GM10266 (cell line): Measurements from ENCODE around the gene ROR2.

ENCODE experiments used
- DNase-seq: peaks from one replicate; pipeline ENCODE4 v3.0.0; 2012; ENCODE audit errors: extremely low spot score
- TF ChIP-seq, protein P1 (sequence below): IDR thresholded peaks from 2 replicates; pipeline ENCODE4 v1.5.1; 2012; ENCODE audit warnings: mild to moderate bottlenecking, low read depth; ENCODE audit not compliant: control insufficient read depth, insufficient read depth; ENCODE audit errors: missing control alignments

The ROR2 gene

DNA sequence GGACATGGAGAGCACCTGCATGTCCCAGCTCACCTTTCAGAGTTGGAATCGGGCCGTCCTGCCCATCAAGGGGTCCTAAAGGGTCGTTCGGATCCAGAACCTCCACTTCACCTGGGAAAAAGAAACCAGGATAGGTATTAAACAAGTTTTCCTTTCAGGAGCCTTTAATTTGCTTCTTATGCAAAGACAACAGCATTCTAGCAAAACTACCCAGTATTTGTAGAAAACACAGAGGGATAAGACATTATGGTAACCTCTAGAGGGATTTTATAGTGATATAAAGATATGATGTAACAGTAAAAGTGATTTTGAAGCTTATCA is 174.4 kb downstream of the ROR2 start:
- DNase-seq = no peak
- TF ChIP-seq, protein P1, sequence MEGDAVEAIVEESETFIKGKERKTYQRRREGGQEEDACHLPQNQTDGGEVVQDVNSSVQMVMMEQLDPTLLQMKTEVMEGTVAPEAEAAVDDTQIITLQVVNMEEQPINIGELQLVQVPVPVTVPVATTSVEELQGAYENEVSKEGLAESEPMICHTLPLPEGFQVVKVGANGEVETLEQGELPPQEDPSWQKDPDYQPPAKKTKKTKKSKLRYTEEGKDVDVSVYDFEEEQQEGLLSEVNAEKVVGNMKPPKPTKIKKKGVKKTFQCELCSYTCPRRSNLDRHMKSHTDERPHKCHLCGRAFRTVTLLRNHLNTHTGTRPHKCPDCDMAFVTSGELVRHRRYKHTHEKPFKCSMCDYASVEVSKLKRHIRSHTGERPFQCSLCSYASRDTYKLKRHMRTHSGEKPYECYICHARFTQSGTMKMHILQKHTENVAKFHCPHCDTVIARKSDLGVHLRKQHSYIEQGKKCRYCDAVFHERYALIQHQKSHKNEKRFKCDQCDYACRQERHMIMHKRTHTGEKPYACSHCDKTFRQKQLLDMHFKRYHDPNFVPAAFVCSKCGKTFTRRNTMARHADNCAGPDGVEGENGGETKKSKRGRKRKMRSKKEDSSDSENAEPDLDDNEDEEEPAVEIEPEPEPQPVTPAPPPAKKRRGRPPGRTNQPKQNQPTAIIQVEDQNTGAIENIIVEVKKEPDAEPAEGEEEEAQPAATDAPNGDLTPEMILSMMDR = no peak

DNA sequence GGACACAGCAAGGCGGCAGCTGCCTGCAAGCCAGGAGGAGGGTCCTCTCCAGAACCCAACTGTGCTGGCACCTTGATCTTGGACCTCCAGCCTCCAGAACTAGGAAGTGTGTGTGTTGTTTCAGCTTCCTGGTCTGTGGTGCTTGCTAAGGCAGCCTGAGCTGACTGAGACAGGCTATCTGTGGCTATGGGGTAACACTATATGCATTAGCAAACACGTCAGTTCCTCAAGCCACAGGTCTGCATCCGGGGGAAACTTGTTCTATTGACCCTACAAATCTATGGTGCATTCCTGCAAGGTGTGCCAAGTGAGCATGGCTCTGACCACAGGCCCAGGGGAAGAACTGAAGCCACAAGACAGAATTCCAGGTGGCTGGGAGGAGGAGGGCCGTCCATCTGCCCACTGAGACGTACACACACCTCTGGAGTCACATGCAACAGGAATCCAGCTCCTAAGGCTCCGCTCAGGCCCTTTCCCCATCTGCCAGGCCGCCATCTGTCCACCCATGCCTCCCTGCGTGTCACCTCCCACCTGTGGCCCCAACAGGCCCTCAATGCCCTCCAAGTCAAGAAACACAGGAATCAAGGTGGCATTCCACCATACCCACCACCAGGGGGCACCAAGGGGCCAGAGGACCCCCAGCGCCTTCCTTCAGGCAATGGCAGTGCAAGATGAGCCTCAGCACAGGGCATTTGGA is 174.9 kb downstream of the ROR2 start:
- DNase-seq = peak; percentile 78
- TF ChIP-seq, protein P1 = peak; percentile 83

GRCh38 chr9:91773156-91773555 is 176.9 kb downstream of the ROR2 start:
- TF ChIP-seq, protein P1 = no peak
- DNase-seq = no peak

DNA sequence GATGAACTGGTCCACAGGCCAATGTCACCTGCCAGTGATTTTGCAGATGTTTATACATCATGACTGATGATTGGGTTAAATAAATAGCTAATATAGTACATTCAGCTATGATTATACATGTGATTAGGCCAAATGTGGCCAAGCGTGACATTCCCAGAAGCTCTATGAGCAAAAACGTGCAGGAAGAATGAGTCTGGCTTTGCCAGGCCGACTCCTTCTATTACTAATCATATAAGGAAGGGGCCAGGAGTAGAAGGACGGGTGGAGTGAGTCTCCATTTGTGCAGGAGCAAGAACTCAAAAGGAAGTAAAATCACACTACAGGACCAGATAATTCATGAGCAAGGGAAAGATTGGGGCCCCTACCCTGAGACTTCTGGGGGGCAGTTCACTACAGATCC is 178.2 kb downstream of the ROR2 start:
- TF ChIP-seq, protein P1 = no peak
- DNase-seq = no peak

GRCh38 chr9:91771027-91771426 is 179.0 kb downstream of the ROR2 start:
- no peak for DNase-seq
- TF ChIP-seq, protein P1 = no peak

DNA sequence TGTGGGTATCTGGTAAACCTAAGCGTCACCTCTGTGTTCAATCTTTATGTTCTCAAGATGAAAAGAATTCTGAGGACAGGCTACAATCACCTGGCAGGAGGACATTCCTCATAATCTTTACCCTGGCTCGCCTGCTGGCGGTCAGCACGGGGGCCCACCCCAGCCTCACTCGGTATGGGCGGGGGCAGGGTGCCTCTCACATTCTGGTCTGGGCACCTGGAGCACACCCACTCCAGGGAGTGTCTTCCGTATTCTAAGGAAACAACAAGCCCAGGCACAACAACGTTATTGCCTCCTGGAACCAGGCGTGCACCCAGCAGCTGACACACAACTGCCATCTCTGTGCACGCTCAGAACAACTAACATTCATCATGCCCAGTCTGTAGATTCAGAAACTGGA is 179.8 kb downstream of the ROR2 start:
- TF ChIP-seq, protein P1 = no peak
- no peak for DNase-seq

DNA sequence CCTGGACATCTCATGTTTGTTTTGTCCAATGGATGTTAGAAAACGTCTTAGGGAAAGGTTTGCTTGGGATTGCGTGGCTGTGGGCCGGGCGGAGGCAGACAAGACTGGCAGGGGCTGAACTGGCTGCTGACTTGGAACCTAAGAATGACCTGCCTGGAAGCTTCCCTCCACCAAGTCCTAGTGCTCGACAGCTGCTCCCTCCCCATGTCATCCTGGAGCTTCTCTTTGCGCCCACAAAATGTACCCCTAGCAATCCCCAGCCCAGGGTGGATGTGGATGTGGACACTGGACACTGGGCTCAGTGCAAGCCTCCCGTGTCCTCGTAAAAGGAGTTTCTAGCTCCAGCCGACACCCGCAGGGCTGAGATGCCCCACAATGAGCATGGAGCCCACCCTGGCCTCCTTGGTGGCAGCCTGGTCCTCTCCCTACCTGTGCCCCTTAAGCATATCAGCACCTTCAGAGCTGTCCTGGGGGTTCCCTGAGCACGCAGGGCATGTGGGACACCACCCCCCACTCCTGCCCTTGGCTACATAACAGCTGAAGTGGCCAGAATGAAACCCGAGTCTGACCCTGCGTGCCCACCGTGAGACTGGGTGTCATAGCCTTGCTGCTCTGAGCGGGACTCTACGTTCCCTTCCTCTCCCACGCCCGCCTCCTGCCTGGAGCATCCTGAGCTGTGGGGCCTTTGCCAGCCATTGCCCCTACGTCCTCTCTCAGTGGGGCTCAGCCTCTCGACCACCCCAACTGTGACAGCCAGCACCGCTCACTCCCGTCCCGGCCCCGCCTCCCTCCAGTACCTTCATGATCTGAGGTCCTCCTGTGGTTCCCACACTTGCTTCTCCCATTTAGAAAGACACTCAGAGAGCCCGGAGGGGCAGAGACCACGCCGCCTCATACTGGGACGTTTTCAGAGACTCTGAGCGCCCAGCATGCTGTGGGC is 180.8 kb downstream of the ROR2 start:
- TF ChIP-seq, protein P1 = no peak
- no peak for DNase-seq
